HEK293 (cell line): ENCODE results near the gene ZNF563.
A peak's percentile ranks its signal among the peaks of the same experiment; 100 is the strongest.

Experiments
- CTCF ChIA-PET: fragments of 350-600 bp; formaldehyde crosslinking; extraction: SDS; loops from one replicate; lab custom pipeline; 2021; ENCODE audit warnings: antibody characterized with exemption; lab: Yijun Ruan, JAX
- POLR2A ChIA-PET: fragments of 300-600 bp; formaldehyde crosslinking; extraction: SDS; loops from one replicate; lab custom pipeline; 2020; ENCODE audit warnings: antibody characterized with exemption, inconsistent platforms; lab: Yijun Ruan, JAX
- H3K27ac ChIP-seq: fragments of 200-500 bp; sonication (Bioruptor generic); 2 replicates; pipeline ENCODE4 v1.5.1; 2014; ENCODE audit warnings: low read depth, low read length, control low read depth, inconsistent platforms; ENCODE audit errors: extremely low read depth
- H3K36me3 ChIP-seq, 2 experiments: fragments of 200-500 bp in 1 of 2; sonication (Bioruptor generic) in 1 of 2; 1 replicate in 1 of 2; 2 replicates in 1 of 2; pipeline ENCODE4 v1.5.1; 2014 to 2017; ENCODE audit warnings: inconsistent platforms in 2 of 2, low read length in 2 of 2; ENCODE audit not compliant: control insufficient read depth in 2 of 2, insufficient read depth in 1 of 2
- H3K4me1 ChIP-seq: fragments of 200-500 bp; sonication (Bioruptor generic); 2 replicates; pipeline ENCODE4 v1.5.1; 2014; ENCODE audit warnings: mild to moderate bottlenecking, low read length, inconsistent platforms; ENCODE audit not compliant: control insufficient read depth, insufficient read depth
- H3K4me3 ChIP-seq: 2 replicates; pipeline ENCODE4 v1.5.1; 2011; ENCODE audit warnings: low read depth, mild to moderate bottlenecking, control low read depth, low read length, moderate library complexity
- H3K9me3 ChIP-seq: fragments of 200-500 bp; sonication (Bioruptor generic); 2 replicates; pipeline ENCODE4 v1.5.1; 2014; ENCODE audit warnings: low read depth, low read length, inconsistent platforms; ENCODE audit not compliant: control insufficient read depth, insufficient read depth
- BCL11A ChIP-seq: fragments of 450-650 bp; formaldehyde crosslinking; IDR thresholded peaks from 2 replicates; pipeline ENCODE4 v1.5.1; 2016; ENCODE audit warnings: low read depth, missing biosample characterization, missing genetic modification characterization
- GLI4 ChIP-seq: fragments of 450-650 bp; formaldehyde crosslinking; IDR thresholded peaks from 2 replicates; pipeline ENCODE4 v1.5.1; 2016; ENCODE audit warnings: missing biosample characterization, missing genetic modification characterization
- GLIS1 ChIP-seq: fragments of 450-650 bp; formaldehyde crosslinking; IDR thresholded peaks from 2 replicates; pipeline ENCODE4 v1.5.1; 2016; ENCODE audit warnings: missing biosample characterization, missing genetic modification characterization
- HOXC10 ChIP-seq: sonication (generic); formaldehyde crosslinking; IDR thresholded peaks from 2 replicates; pipeline ENCODE4 v1.8.1; 2023; ENCODE audit warnings: mild to moderate bottlenecking, missing genetic modification reagents
- OVOL3 ChIP-seq: fragments of 450-650 bp; formaldehyde crosslinking; IDR thresholded peaks from 2 replicates; pipeline ENCODE4 v1.5.1; 2016; ENCODE audit warnings: missing biosample characterization, missing genetic modification characterization
- RBAK ChIP-seq: fragments of 450-650 bp; formaldehyde crosslinking; IDR thresholded peaks from 2 replicates; pipeline ENCODE4 v1.5.1; 2016; ENCODE audit warnings: missing biosample characterization, missing genetic modification characterization
- SETDB1 ChIP-seq: IDR thresholded peaks from one replicate; pipeline ENCODE4 v1.6.1; 2017; ENCODE audit warnings: mild to moderate bottlenecking, low read length, moderate library complexity, mixed read lengths; ENCODE audit not compliant: insufficient read length
- SP7 ChIP-seq: fragments of 450-650 bp; formaldehyde crosslinking; IDR thresholded peaks from 2 replicates; pipeline ENCODE4 v1.5.1; 2016; ENCODE audit warnings: missing biosample characterization, missing genetic modification characterization
- TRIM28 ChIP-seq: IDR thresholded peaks from 2 replicates; pipeline ENCODE4 v1.6.1; 2011; ENCODE audit warnings: low read length, control low read depth, borderline replicate concordance
- ZBTB17 ChIP-seq: fragments of 450-650 bp; formaldehyde crosslinking; IDR thresholded peaks from 2 replicates; pipeline ENCODE4 v1.5.1; 2016; ENCODE audit warnings: missing biosample characterization, missing genetic modification characterization
- ZFP37 ChIP-seq: fragments of 450-650 bp; formaldehyde crosslinking; IDR thresholded peaks from 2 replicates; pipeline ENCODE4 v1.5.1; 2016; ENCODE audit warnings: missing biosample characterization, missing genetic modification characterization
- ZFP41 ChIP-seq: fragments of 450-650 bp; formaldehyde crosslinking; IDR thresholded peaks from 2 replicates; pipeline ENCODE4 v1.5.1; 2016; ENCODE audit warnings: missing biosample characterization, missing genetic modification characterization, borderline replicate concordance
- ZNF10 ChIP-seq: fragments of 450-650 bp; formaldehyde crosslinking; IDR thresholded peaks from 2 replicates; pipeline ENCODE4 v1.5.1; 2017; ENCODE audit warnings: missing biosample characterization, missing genetic modification characterization
- ZNF112 ChIP-seq: fragments of 450-650 bp; formaldehyde crosslinking; IDR thresholded peaks from 2 replicates; pipeline ENCODE4 v1.5.0; 2017; ENCODE audit warnings: missing biosample characterization, missing genetic modification characterization
- ZNF155 ChIP-seq: fragments of 450-650 bp; formaldehyde crosslinking; IDR thresholded peaks from 2 replicates; pipeline ENCODE4 v1.5.1; 2016; ENCODE audit warnings: missing biosample characterization, missing genetic modification characterization
- ZNF274 ChIP-seq, 2 experiments: fragments of 200-500 bp in 1 of 2; fragments of 450-650 bp in 1 of 2; sonication (Bioruptor generic) in 1 of 2; formaldehyde crosslinking in 1 of 2; IDR thresholded peaks; 2 replicates each; pipeline versions ENCODE4 v1.5.1 to v1.6.1; 2014 to 2016; ENCODE audit warnings: borderline replicate concordance in 1 of 2, inconsistent platforms in 1 of 2, low read length in 1 of 2, missing biosample characterization in 1 of 2, missing genetic modification characterization in 1 of 2
- ZNF335 ChIP-seq: fragments of 450-650 bp; formaldehyde crosslinking; conservative IDR thresholded peaks from 2 replicates; pipeline ENCODE4 v1.5.1; 2016; ENCODE audit warnings: missing biosample characterization, missing genetic modification characterization
- ZNF473 ChIP-seq: fragments of 450-650 bp; formaldehyde crosslinking; IDR thresholded peaks from 2 replicates; pipeline ENCODE4 v1.5.1; 2017; ENCODE audit warnings: missing biosample characterization, missing genetic modification characterization
- ZNF501 ChIP-seq: fragments of 450-650 bp; formaldehyde crosslinking; IDR thresholded peaks from 2 replicates; pipeline ENCODE4 v1.5.1; 2016; ENCODE audit warnings: missing biosample characterization, missing genetic modification characterization
- ZNF670 ChIP-seq: fragments of 450-650 bp; formaldehyde crosslinking; IDR thresholded peaks from 2 replicates; pipeline ENCODE4 v1.5.1; 2016; ENCODE audit warnings: missing biosample characterization, missing genetic modification characterization, low read depth
- ZNF677 ChIP-seq: fragments of 450-650 bp; IDR thresholded peaks from 2 replicates; pipeline ENCODE4 v1.5.0; 2018; ENCODE audit warnings: missing biosample characterization, mild to moderate bottlenecking, missing genetic modification characterization, moderate library complexity
- ZNF837 ChIP-seq: fragments of 450-650 bp; formaldehyde crosslinking; IDR thresholded peaks from 2 replicates; pipeline ENCODE4 v1.5.1; 2016; ENCODE audit warnings: missing biosample characterization, missing genetic modification characterization
- ZSCAN23 ChIP-seq: fragments of 450-650 bp; formaldehyde crosslinking; IDR thresholded peaks from 2 replicates; pipeline ENCODE4 v1.5.1; 2016; ENCODE audit warnings: missing biosample characterization, missing genetic modification characterization
- ZSCAN30 ChIP-seq: fragments of 450-650 bp; IDR thresholded peaks from 2 replicates; pipeline ENCODE4 v1.5.1; 2018; ENCODE audit warnings: missing biosample characterization, mild to moderate bottlenecking, missing genetic modification characterization, moderate library complexity
- TF ChIP-seq, protein P1 (sequence below): fragments of 450-650 bp; IDR thresholded peaks from 2 replicates; pipeline ENCODE4 v1.5.1; 2018; ENCODE audit warnings: missing biosample characterization, mild to moderate bottlenecking, missing genetic modification characterization
- TF ChIP-seq, protein P2 (sequence below): fragments of 450-650 bp; formaldehyde crosslinking; IDR thresholded peaks from 2 replicates; pipeline ENCODE4 v1.5.1; 2016; ENCODE audit warnings: missing biosample characterization, missing genetic modification characterization, low read depth
- TF ChIP-seq, protein P3 (sequence below): fragments of 450-650 bp; formaldehyde crosslinking; IDR thresholded peaks from 2 replicates; pipeline ENCODE4 v1.5.1; 2016; ENCODE audit warnings: missing biosample characterization, missing genetic modification characterization, borderline replicate concordance

The ZNF563 gene

DNA sequence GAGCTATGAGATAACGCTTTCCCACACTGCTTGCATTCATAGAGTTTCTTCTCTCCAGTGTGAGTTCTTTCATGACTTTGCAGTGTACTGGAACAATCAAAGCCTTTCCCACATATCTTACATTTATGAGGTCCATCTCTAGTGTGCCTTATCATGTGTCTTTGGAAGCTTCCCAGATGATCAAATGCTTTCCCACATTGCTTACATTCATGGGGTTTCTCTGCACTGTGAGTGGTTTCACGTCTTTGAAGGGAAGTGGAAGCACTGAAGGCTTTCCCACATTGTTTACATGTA, 47.0 kb upstream of the ZNF563 start:
- CTCF ChIA-PET = no interaction called here
- H3K4me1 ChIP-seq = no peaks in the 10 kb centered on the region
- no peaks in the 10 kb centered on the region for H3K36me3 ChIP-seq
- TF ChIP-seq SP7 (tag by site-specific recombination) = no peak
- TF ChIP-seq HOXC10 (CRISPR knock-in tag) = no peak
- TF ChIP-seq SETDB1 = peak; percentile 74
- TF ChIP-seq ZNF274 (IDR thresholded peaks at IDR 0.05; ENCODE audit: low read length) = 0 out of 2 replicates have a peak, but pooled peaks have one; percentile 3
- no peak for TF ChIP-seq ZNF274 (tag by site-specific recombination; IDR thresholded peaks at IDR 0.05; ENCODE audit: borderline replicate concordance)
- TF ChIP-seq ZNF501 = no peak
- TF ChIP-seq BCL11A (tag by site-specific recombination) = no peak
- H3K4me3 ChIP-seq = no peak overlapping the region
- no peaks in the 10 kb centered on the region for H3K9me3 ChIP-seq
- no peak overlapping the region for H3K27ac ChIP-seq
- POLR2A ChIA-PET = no interaction called here

DNA sequence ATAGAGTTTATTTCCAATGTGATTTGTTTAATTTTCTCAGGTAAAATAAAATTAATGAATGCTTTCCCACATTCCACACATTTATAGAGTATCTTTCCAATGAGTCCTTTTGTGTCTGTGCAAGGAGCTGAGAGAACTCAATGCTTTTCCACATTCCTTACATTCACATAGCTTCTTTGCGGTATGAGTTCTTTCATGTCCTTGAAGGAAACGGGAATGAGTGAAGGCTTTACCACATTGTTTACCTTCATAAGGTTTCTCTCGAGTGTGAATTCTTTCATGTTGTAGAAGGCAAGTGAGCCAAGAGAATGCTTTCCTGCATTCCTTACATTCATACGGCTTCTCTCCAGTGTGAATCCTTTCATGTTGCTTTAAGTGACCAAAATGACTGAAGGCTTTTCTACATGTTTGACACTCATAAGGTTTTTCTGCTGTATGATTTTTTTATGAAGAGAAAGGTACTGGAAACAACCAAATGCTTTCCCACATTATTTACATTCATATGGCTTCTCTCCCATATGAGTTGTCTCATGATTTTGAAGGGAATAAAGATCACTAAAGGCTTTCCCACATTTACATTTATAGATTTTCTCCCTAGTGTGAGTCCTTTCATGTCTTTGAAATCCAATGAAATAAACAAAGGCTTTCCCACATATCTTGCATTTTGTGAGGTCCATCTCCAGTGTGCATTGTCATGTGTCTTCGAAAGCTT, 46.5 kb upstream of the ZNF563 start:
- Histone ChIP-seq H3K4me3 (no peak overlapping the region), H3K9me3 (no peaks in the 10 kb centered on the region), H3K27ac (no peak overlapping the region), H3K4me1 (no peaks in the 10 kb centered on the region), H3K36me3 (no peaks in the 10 kb centered on the region)
- TF ChIP-seq ZNF10 = no peak
- TF ChIP-seq GLIS1 = no peak
- peak; percentile 53; the same call in 1 of the 2 replicates for TF ChIP-seq ZNF274 (IDR thresholded peaks at IDR 0.05; ENCODE audit: low read length)
- peak; percentile 79; the same call in 1 of the 2 replicates for TF ChIP-seq ZNF274 (tag by site-specific recombination; IDR thresholded peaks at IDR 0.05; ENCODE audit: borderline replicate concordance)
- TF ChIP-seq ZSCAN23 = no peak
- TF ChIP-seq ZSCAN30 (tag by site-specific recombination) = no peak
- TF ChIP-seq ZNF670 (tag by site-specific recombination) = no peak
- no peak for TF ChIP-seq ZNF473 (tag by site-specific recombination)
- TF ChIP-seq, protein P1, sequence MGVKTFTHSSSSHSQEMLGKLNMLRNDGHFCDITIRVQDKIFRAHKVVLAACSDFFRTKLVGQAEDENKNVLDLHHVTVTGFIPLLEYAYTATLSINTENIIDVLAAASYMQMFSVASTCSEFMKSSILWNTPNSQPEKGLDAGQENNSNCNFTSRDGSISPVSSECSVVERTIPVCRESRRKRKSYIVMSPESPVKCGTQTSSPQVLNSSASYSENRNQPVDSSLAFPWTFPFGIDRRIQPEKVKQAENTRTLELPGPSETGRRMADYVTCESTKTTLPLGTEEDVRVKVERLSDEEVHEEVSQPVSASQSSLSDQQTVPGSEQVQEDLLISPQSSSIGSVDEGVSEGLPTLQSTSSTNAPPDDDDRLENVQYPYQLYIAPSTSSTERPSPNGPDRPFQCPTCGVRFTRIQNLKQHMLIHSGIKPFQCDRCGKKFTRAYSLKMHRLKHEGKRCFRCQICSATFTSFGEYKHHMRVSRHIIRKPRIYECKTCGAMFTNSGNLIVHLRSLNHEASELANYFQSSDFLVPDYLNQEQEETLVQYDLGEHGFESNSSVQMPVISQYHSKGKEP (tag by site-specific recombination) = no peak
- no peak for TF ChIP-seq RBAK (tag by site-specific recombination)
- TF ChIP-seq ZFP37 (tag by site-specific recombination) = no peak
- TF ChIP-seq SETDB1 = peak; percentile 77
- no peak for TF ChIP-seq ZNF335
- TF ChIP-seq ZNF677 = no peak
- no peak for TF ChIP-seq GLI4 (tag by site-specific recombination)
- TF ChIP-seq ZNF837 (tag by site-specific recombination) = no peak
- TF ChIP-seq, protein P2, sequence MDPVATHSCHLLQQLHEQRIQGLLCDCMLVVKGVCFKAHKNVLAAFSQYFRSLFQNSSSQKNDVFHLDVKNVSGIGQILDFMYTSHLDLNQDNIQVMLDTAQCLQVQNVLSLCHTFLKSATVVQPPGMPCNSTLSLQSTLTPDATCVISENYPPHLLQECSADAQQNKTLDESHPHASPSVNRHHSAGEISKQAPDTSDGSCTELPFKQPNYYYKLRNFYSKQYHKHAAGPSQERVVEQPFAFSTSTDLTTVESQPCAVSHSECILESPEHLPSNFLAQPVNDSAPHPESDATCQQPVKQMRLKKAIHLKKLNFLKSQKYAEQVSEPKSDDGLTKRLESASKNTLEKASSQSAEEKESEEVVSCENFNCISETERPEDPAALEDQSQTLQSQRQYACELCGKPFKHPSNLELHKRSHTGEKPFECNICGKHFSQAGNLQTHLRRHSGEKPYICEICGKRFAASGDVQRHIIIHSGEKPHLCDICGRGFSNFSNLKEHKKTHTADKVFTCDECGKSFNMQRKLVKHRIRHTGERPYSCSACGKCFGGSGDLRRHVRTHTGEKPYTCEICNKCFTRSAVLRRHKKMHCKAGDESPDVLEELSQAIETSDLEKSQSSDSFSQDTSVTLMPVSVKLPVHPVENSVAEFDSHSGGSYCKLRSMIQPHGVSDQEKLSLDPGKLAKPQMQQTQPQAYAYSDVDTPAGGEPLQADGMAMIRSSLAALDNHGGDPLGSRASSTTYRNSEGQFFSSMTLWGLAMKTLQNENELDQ (tag by site-specific recombination) = no peak
- TF ChIP-seq, protein P3, sequence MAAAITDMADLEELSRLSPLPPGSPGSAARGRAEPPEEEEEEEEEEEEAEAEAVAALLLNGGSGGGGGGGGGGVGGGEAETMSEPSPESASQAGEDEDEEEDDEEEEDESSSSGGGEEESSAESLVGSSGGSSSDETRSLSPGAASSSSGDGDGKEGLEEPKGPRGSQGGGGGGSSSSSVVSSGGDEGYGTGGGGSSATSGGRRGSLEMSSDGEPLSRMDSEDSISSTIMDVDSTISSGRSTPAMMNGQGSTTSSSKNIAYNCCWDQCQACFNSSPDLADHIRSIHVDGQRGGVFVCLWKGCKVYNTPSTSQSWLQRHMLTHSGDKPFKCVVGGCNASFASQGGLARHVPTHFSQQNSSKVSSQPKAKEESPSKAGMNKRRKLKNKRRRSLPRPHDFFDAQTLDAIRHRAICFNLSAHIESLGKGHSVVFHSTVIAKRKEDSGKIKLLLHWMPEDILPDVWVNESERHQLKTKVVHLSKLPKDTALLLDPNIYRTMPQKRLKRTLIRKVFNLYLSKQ (tag by site-specific recombination) = no peak
- no peak for TF ChIP-seq OVOL3 (tag by site-specific recombination)
- no peak for TF ChIP-seq ZNF155 (tag by site-specific recombination)
- no peak for TF ChIP-seq ZBTB17
- TF ChIP-seq ZNF112 = no peak
- peak; percentile 78; the same call in 1 of the 2 replicates for TF ChIP-seq TRIM28
- TF ChIP-seq ZFP41 (tag by site-specific recombination) = no peak
- POLR2A ChIA-PET = no interaction called here
- CTCF ChIA-PET = no interaction called here
